Kidney (tissue), 14 donors: Measurements from ENCODE around the gene RHBDL1. TPM values are rescaled to one million over a fixed set of nuclear protein-coding genes. Genes with fewer than 3 reads are reported as not detected.
A peak's percentile ranks its signal among the peaks of the same experiment; 100 is the strongest.

Source experiments
- DNase-seq, 5 donors: peaks; one replicate each; pipeline ENCODE4 v3.0.0-alpha.2; 2013 to 2020
- FAIRE-seq: peaks from 2 replicates; lab custom pipeline; 2012; peaks lifted over from hg19 to GRCh38; lab: Jason Lieb, UNC
- H3K27ac ChIP-seq, 2 donors: one replicate each; pipeline ENCODE4 v1.7.0; 2013; ENCODE audit warnings: low read depth in 2 of 2, low read length in 2 of 2, inconsistent platforms in 1 of 2
- H3K27me3 ChIP-seq: one replicate; pipeline ENCODE4 v1.7.1; 2013; ENCODE audit warnings: low read length, inconsistent platforms; ENCODE audit not compliant: control insufficient read depth, insufficient read depth
- H3K36me3 ChIP-seq, 3 donors: one replicate each; pipeline versions ENCODE4 v1.7.0 to v1.7.1; 2013; ENCODE audit warnings: low read length in 3 of 3, control low read depth in 1 of 3, inconsistent platforms in 1 of 3; ENCODE audit not compliant: insufficient read depth in 3 of 3, control insufficient read depth in 2 of 3
- H3K4me1 ChIP-seq, 3 donors: one replicate each; pipeline versions ENCODE4 v1.7.0 to v1.7.1; 2013; ENCODE audit warnings: low read length in 3 of 3, inconsistent platforms in 1 of 3, low read depth in 1 of 3; ENCODE audit not compliant: control insufficient read depth in 2 of 3, insufficient read depth in 2 of 3
- H3K4me3 ChIP-seq, 3 donors: one replicate each; pipeline versions ENCODE4 v1.7.0 to v1.8.1; 2013; ENCODE audit warnings: low read length in 3 of 3, control low read depth in 1 of 3, inconsistent platforms in 1 of 3
- H3K9ac ChIP-seq, 3 donors: one replicate each; pipeline versions ENCODE4 v1.7.0 to v1.7.1; 2013; ENCODE audit warnings: low read length in 3 of 3, control low read depth in 1 of 3, inconsistent platforms in 1 of 3
- H3K9me3 ChIP-seq, 3 donors: one replicate each; pipeline versions ENCODE4 v1.7.0 to v1.7.1; 2013; ENCODE audit warnings: low read length in 3 of 3, control low read depth in 1 of 3, inconsistent platforms in 1 of 3; ENCODE audit not compliant: control insufficient read depth in 2 of 3, insufficient read depth in 1 of 3
- CTCF ChIP-seq: IDR thresholded peaks from 3 replicates; pipeline ENCODE4 v1.5.1; 2012; ENCODE audit warnings: mild to moderate bottlenecking, moderate library complexity, borderline replicate concordance; ENCODE audit not compliant: insufficient read depth; ENCODE audit errors: extremely low read depth
- intact Hi-C: fragments of 100-400 bp; cut with DNase I; formaldehyde crosslinking; loops from one replicate; pipeline ENCODE4 v1.11.1; 2022
- polyA plus RNA-seq: library from polyadenylated mRNA; stranded (reverse); fragments of 350-450 nt; fragmentation: Illumina TruSeq; extraction: RNeasy Lipid Tissue Mini Kit (QIAGEN cat#74804); gene quantifications from one replicate; pipeline ENCODE4 v1.2.3, GENCODE V29; 2014; ENCODE audit warnings: low read depth, low replicate concordance; ENCODE audit not compliant: insufficient read depth
- total RNA-seq: library from RNA; stranded (reverse); fragmentation: NEBNext Ultra II Directional; extraction: Animal tissue kit (Norgen Biotek cat#: 25700); gene quantifications from one replicate; pipeline ENCODE4 v1.2.1, GENCODE V29; 2021
- donor health status: control.
- donor health status: control.
- donor health status: control.
- donor health status: control.
- donor health status: control.
- donor health status: DM: yes; HTN: yes; CAD: no.
- donor health status: Normal renal cell carcinoma (clear cell type).

Gene RHBDL1
- total and polyA plus RNA-seq, 2 donors from 2014 or later = 0.88 to 9.7 TPM

DNA sequence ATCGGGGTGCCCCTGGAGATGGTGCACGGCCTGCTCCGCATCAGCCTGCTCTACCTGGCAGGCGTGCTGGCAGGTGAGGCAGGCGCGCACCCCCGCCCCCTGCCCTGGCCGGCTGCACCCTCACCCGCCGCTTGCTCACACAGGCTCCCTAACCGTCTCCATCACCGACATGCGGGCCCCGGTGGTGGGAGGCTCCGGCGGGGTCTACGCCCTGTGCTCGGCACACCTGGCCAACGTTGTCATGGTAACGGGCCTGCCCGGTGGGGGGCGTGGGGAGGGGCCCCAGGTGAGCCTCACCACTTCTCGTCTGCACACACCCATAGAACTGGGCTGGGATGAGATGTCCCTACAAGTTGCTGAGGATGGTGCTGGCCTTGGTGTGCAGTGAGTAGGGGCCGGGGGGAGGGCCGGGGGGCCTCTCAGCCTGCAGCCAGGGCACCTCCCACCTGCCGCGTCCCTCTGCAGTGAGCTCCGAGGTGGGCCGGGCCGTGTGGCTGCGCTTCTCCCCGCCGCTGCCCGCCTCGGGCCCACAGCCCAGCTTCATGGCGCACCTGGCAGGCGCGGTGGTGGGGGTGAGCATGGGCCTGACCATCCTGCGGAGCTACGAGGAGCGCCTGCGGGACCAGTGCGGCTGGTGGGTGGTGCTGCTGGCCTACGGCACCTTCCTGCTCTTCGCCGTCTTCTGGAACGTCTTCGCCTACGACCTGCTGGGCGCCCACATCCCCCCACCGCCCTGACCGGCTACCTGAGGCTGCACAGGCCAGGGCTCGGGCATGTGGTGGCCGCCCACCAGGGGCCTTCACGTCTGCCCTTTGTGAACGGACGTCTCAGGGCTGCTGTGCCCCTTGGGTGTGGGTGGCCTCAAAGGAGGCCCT, 2.1 kb downstream of the RHBDL1 start:
- peaks cover 5 to 13% (median 11%) of the 10 kb centered on the region in 3 donors for H3K36me3 ChIP-seq
- H3K9me3 ChIP-seq = no peaks in the 10 kb centered on the region
- H3K4me1 ChIP-seq = peaks cover 0 to 29% (median 7%) of the 10 kb centered on the region in 3 donors
- H3K4me3 ChIP-seq = no peak overlapping the region
- no peak overlapping the region for H3K27ac ChIP-seq
- no peaks in the 10 kb centered on the region for H3K27me3 ChIP-seq
- H3K9ac ChIP-seq = no peak overlapping the region
- no peak for TF ChIP-seq CTCF
- FAIRE-seq (no peak), DNase-seq (peak in 1 of 5 donors; percentile 84)
- intact Hi-C loops = no loop called here

DNA sequence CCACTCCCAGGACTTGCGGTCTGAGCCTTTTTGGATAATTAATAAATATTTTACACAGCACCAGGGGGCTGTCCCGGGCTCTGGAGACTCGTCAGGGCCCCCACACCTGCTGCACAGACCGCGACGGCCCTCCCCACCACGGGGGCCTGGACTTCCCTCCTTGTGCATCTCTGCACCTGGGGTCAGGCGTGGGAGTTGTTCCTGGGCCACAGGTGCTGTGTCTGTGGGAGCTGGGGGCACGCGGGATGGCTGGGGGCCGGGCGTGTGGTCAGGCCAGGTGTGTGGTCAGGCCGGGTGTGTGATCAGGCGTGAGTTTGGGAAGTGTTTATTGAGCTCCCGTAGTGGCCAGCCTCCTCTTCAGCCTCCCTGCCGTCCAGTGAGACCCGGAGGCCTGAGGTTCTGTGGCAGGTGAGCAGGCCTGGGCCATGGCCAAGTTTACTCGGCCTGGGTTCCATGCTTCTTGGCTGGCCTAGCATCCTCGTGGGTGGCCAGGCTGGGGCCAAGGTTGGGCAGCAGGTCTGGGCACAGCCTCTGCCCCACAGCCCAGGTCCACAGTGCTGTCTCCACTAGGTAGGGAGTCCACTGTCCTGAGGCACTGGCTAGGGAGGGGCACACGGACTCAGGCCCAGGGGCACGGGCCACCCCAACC, 2.9 kb downstream of the RHBDL1 start:
- Histone ChIP-seq H3K27ac (no peak overlapping the region), H3K36me3 (peaks cover 5 to 19% (median 8%) of the 10 kb centered on the region in 3 donors), H3K4me1 (peaks cover 0 to 35% (median 11%) of the 10 kb centered on the region in 3 donors), H3K9me3 (no peaks in the 10 kb centered on the region), H3K9ac (no peak overlapping the region), H3K27me3 (no peaks in the 10 kb centered on the region), H3K4me3 (no peak overlapping the region)
- FAIRE-seq = no peak
- TF ChIP-seq CTCF = no peak
- DNase-seq = peak in 1 of 5 donors; percentile 79
- intact Hi-C loops = no loop called here

DNA sequence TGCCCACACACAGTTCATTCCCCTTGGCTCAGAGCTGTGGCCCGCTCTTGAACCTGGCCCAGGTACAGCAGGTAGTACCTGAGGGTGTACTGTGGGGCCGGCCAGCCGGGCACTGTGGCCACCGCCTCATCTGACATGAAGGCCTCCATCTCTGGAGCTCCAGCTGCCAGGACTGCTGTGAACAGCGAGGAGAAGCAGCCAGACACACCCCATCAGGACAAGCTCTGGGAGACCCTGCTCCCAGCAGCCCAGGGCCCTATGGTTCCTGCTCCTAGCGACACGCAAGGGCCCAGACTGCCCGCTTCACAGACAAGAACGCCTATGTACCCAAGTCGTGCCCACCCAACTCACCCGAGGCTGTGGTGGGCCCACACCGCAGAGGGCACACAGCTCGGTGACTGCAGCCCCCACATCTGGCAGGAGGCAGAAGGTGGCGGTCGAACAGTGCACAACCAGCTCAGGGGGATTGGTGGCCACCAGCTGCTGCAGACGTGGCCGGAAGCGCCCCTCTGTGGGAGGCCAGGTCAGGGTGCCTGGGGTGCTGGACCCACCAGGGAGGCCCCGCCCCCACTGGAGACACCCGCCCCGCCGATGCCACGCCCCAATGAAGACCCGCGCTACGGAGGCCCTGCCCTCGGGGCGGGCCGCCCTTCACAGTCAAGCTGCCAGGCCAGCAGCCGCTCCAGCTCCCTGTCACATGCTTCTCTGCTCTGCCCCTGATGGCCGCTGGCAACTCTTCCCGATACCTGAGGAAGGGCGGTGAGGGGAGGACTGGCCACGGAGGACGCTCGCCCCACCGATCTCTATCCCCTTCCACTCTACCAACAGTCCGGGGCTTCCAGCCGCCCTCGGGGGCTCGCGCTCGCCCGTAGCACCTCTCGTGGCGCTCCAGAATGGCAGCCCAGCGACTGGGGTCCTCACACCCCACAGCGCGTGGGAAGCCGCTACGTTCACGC, 3.7 kb downstream of the RHBDL1 start:
- Histone ChIP-seq H3K36me3 (peaks cover 5 to 19% (median 8%) of the 10 kb centered on the region in 3 donors), H3K9me3 (no peaks in the 10 kb centered on the region), H3K9ac (peak overlapping the region in 1 of 3 donors; percentile 19), H3K27ac (peak overlapping the region; percentile 70 to 82), H3K4me1 (peaks cover 0 to 41% (median 12%) of the 10 kb centered on the region in 3 donors), H3K27me3 (no peaks in the 10 kb centered on the region), H3K4me3 (peak overlapping the region in 2 of 3 donors; percentile 36 to 57)
- TF ChIP-seq CTCF = no peak
- FAIRE-seq (no peak), DNase-seq (peak; percentile 83 to 94 (median 90))
- intact Hi-C loops = no loop called here
